T-cell (primary cell): ENCODE measurements around the gene DNAJC5. TPM values are rescaled to one million over a fixed set of nuclear protein-coding genes. Genes with fewer than 3 reads are reported as not detected.

Source experiments
- ATAC-seq, 4 experiments: fragments of 200-7000 bp in 3 of 4; fragments of 150-1000 bp in 1 of 4; cut with Tn5 transposase; replicated peaks in 1 of 4; 1 replicate in 3 of 4; 2 replicates in 1 of 4; pipeline ENCODE4 v1.10.0; 2021; ENCODE audit warnings: moderate library complexity in 3 of 4, mild to moderate bottlenecking in 2 of 4, moderate number of reproducible peaks in 1 of 4
- CTCF ChIA-PET, 2 donors: fragments of 300-600 bp; sonication (Branson Sonifier 250); formaldehyde crosslinking; loops; one replicate each; lab custom pipeline; 2022; ENCODE audit warnings: antibody characterized with exemption in 2 of 2; lab: Charles Lee
- POLR2A ChIA-PET, 2 donors: fragments of 300-600 bp; sonication (Branson Sonifier 250); formaldehyde crosslinking; loops; one replicate each; lab custom pipeline; 2022; ENCODE audit warnings: antibody characterized with exemption in 2 of 2; lab: Charles Lee
- DNase-seq, 35 experiments: peaks; one replicate each; pipeline versions ENCODE4 v3.0.0 to v3.0.0-alpha.2; 2013 to 2023
- H3K27ac ChIP-seq: one replicate; pipeline ENCODE4 v1.5.1; 2013; ENCODE audit warnings: low read length
- H3K27me3 ChIP-seq, 2 experiments: replicated peaks in 1 of 2; 1 replicate in 1 of 2; 2 replicates in 1 of 2; pipeline versions ENCODE4 v1.6.1 to v1.7.0; 2013; ENCODE audit warnings: low read length in 1 of 2, mixed read lengths in 1 of 2; ENCODE audit not compliant: control insufficient read depth in 2 of 2, insufficient read depth in 2 of 2; ENCODE audit errors: extremely low read depth in 1 of 2
- H3K36me3 ChIP-seq, 2 donors: 1 replicate in 1 of 2; 2 replicates in 1 of 2; pipeline versions ENCODE4 v1.6.1 to v1.7.0; 2013; ENCODE audit warnings: low read length in 1 of 2; ENCODE audit not compliant: control insufficient read depth in 2 of 2, insufficient read depth in 1 of 2; ENCODE audit errors: extremely low read depth in 1 of 2
- H3K4me1 ChIP-seq, 2 experiments: 1 replicate in 1 of 2; 2 replicates in 1 of 2; pipeline versions ENCODE4 v1.6.1 to v1.7.0; 2013; ENCODE audit warnings: low read length in 2 of 2, mixed read lengths in 1 of 2; ENCODE audit not compliant: insufficient read depth in 2 of 2, control insufficient read depth in 1 of 2; ENCODE audit errors: extremely low read depth in 1 of 2
- H3K4me3 ChIP-seq, 2 donors: 1 replicate in 1 of 2; 2 replicates in 1 of 2; pipeline versions ENCODE4 v1.5.1 to v1.7.0; 2013; ENCODE audit warnings: mild to moderate bottlenecking in 2 of 2, low read length in 1 of 2, moderate library complexity in 1 of 2; ENCODE audit not compliant: control insufficient read depth in 1 of 2; ENCODE audit errors: extremely low read depth in 1 of 2
- H3K9me3 ChIP-seq: 2 replicates; pipeline ENCODE4 v1.7.0; 2013
- H3K27ac Mint-ChIP-seq, 2 donors: one replicate each; pipeline ENCODE4 v1.8.0; 2020 to 2021; ENCODE audit warnings: mild to moderate bottlenecking in 2 of 2, mixed read lengths in 2 of 2
- H3K27me3 Mint-ChIP-seq, 2 donors: one replicate each; pipeline ENCODE4 v1.8.0; 2021 to 2022; ENCODE audit warnings: mixed read lengths in 2 of 2
- H3K36me3 Mint-ChIP-seq: one replicate; pipeline ENCODE4 v1.8.0; 2021; ENCODE audit warnings: mixed read lengths
- H3K4me1 Mint-ChIP-seq, 3 donors: one replicate each; pipeline ENCODE4 v1.8.0; 2020 to 2022; ENCODE audit warnings: mixed read lengths in 3 of 3, mild to moderate bottlenecking in 1 of 3
- H3K4me3 Mint-ChIP-seq, 3 donors: one replicate each; pipeline ENCODE4 v1.8.0; 2020 to 2022; ENCODE audit warnings: mild to moderate bottlenecking in 3 of 3, mixed read lengths in 3 of 3, moderate library complexity in 3 of 3
- H3K9me3 Mint-ChIP-seq, 3 donors: one replicate each; pipeline ENCODE4 v1.8.0; 2020 to 2022; ENCODE audit warnings: mixed read lengths in 3 of 3
- WGBS: methylation state at CpG from one replicate; pipeline ENCODE4 v1.1.5; 2013; ENCODE audit warnings: missing lambda C conversion rate; ENCODE audit not compliant: insufficient coverage; 5-methylcytosine and 5-hydroxymethylcytosine counted together
- total RNA-seq, 35 experiments: library from RNA in 6 of 35; stranded (reverse) in 6 of 35; fragments of 120-200 nt in 1 of 35; gene quantifications; one replicate each; pipeline versions ENCODE4 v1.2.1 to v1.2.4 and lab custom pipeline; 2013 to 2026

Gene DNAJC5
- total RNA-seq, 5 donors from 2014 or later (not counting 1 experiment from before 2014, with no cell fraction given), result 35.4 to 63.7 (median 54.9) TPM

GRCh38 chr20:63944078-63944941 is 49.4 kb downstream of the DNAJC5 start:
- no peaks in the 10 kb centered on the region for H3K9me3 ChIP-seq
- no peaks in the 10 kb centered on the region for H3K27me3 Mint-ChIP-seq
- no peak overlapping the region for H3K4me3 ChIP-seq
- no peaks in the 10 kb centered on the region for H3K27me3 ChIP-seq
- H3K4me3 Mint-ChIP-seq, result no peak overlapping the region
- CTCF ChIA-PET, result no interaction called here
- peaks cover 12 to 50% of the 10 kb centered on the region in 2 donors for H3K36me3 ChIP-seq
- no peak overlapping the region for H3K27ac ChIP-seq
- no peak overlapping the region for H3K27ac Mint-ChIP-seq
- 94% methylated on average over 31 of the region's 35 CpGs for WGBS
- peaks cover 16 to 57% of the 10 kb centered on the region in 2 experiments for H3K4me1 ChIP-seq
- ATAC-seq, result no peak
- H3K36me3 Mint-ChIP-seq, result peaks cover 11% of the 10 kb centered on the region
- no peaks in the 10 kb centered on the region for H3K9me3 Mint-ChIP-seq
- H3K4me1 Mint-ChIP-seq, result peaks cover 38 to 51% (median 42%) of the 10 kb centered on the region in 3 donors
- POLR2A ChIA-PET, result no interaction called here
- DNase-seq, result no peak

GRCh38 chr20:63945031-63945658 is 50.2 kb downstream of the DNAJC5 start:
- H3K4me1 ChIP-seq, result peaks cover 19 to 61% of the 10 kb centered on the region in 2 experiments
- ChIA-PET CTCF (no interaction called here), POLR2A (no interaction called here)
- Mint-ChIP-seq H3K4me1 (peaks cover 46 to 59% (median 50%) of the 10 kb centered on the region in 3 donors), H3K4me3 (no peak overlapping the region), H3K9me3 (no peaks in the 10 kb centered on the region), H3K27me3 (no peaks in the 10 kb centered on the region), H3K36me3 (peaks cover 11% of the 10 kb centered on the region), H3K27ac (no peak overlapping the region)
- H3K36me3 ChIP-seq, result peaks cover 12 to 44% of the 10 kb centered on the region in 2 donors
- no peaks in the 10 kb centered on the region for H3K27me3 ChIP-seq
- ATAC-seq, result no peak
- no peaks in the 10 kb centered on the region for H3K9me3 ChIP-seq
- 96% methylated on average over 15 of the region's 17 CpGs for WGBS
- no peak overlapping the region for H3K27ac ChIP-seq
- no peak for DNase-seq
- H3K4me3 ChIP-seq, result no peak overlapping the region

GRCh38 chr20:63945921-63946920 is 51.3 kb downstream of the DNAJC5 start:
- Mint-ChIP-seq H3K4me3 (peak overlapping the region in 1 of 3 donors; percentile 84), H3K36me3 (peaks cover 11% of the 10 kb centered on the region), H3K9me3 (no peaks in the 10 kb centered on the region), H3K27ac (peak overlapping the region in 1 of 2 donors; percentile 93), H3K27me3 (no peaks in the 10 kb centered on the region), H3K4me1 (peaks cover 45 to 61% (median 46%) of the 10 kb centered on the region in 3 donors)
- Histone ChIP-seq H3K4me1 (peaks cover 19 to 58% of the 10 kb centered on the region in 2 experiments), H3K4me3 (no peak overlapping the region), H3K36me3 (peaks cover 9 to 33% of the 10 kb centered on the region in 2 donors), H3K27ac (no peak overlapping the region), H3K27me3 (no peaks in the 10 kb centered on the region), H3K9me3 (no peaks in the 10 kb centered on the region)
- CTCF ChIA-PET, result no interaction called here
- POLR2A ChIA-PET, result interaction anchor here in 1 of 2 donors (0.7 kb wide), 1 partner anchor 20 kb away, joined by 4 read pairs; no protein-coding TSS in a partner anchor
- DNase-seq, result no peak
- no peak for ATAC-seq
- WGBS, result 96% methylated on average over 32 of the region's 39 CpGs

GRCh38 chr20:63946986-63947637 is 52.2 kb downstream of the DNAJC5 start:
- DNase-seq (no peak), ATAC-seq (no peak)
- Histone ChIP-seq H3K9me3 (no peaks in the 10 kb centered on the region), H3K27me3 (no peaks in the 10 kb centered on the region), H3K27ac (no peak overlapping the region), H3K36me3 (peaks cover 8 to 36% of the 10 kb centered on the region in 2 donors), H3K4me1 (peaks cover 19 to 57% of the 10 kb centered on the region in 2 experiments), H3K4me3 (no peak overlapping the region)
- Mint-ChIP-seq H3K36me3 (peaks cover 11% of the 10 kb centered on the region), H3K4me3 (peak overlapping the region; percentile 43 to 84 (median 63)), H3K9me3 (no peaks in the 10 kb centered on the region), H3K27me3 (no peaks in the 10 kb centered on the region), H3K4me1 (peaks cover 39 to 60% (median 42%) of the 10 kb centered on the region in 3 donors), H3K27ac (peak overlapping the region; percentile 89 to 93)
- 89% methylated on average over 13 of the region's 15 CpGs for WGBS
- CTCF ChIA-PET, result no interaction called here
- POLR2A ChIA-PET, result interaction anchor here in 1 of 2 donors (0.7 kb wide), 1 partner anchor 21 kb away, joined by 4 read pairs; no protein-coding TSS in a partner anchor

- Histone ChIP-seq H3K4me1 (peaks cover 17 to 55% of the 10 kb centered on the region in 2 experiments), H3K27me3 (no peaks in the 10 kb centered on the region), H3K27ac (no peak overlapping the region), H3K9me3 (no peaks in the 10 kb centered on the region), H3K4me3 (peak overlapping the region; percentile 41 to 73), H3K36me3 (peaks cover 8 to 31% of the 10 kb centered on the region in 2 donors)
- H3K27ac Mint-ChIP-seq, result peak overlapping the region; percentile 89 to 93
- WGBS, result 18% methylated on average over 27 of the region's 27 CpGs
- H3K4me1 Mint-ChIP-seq, result peaks cover 36 to 62% (median 43%) of the 10 kb centered on the region in 3 donors
- no peaks in the 10 kb centered on the region for H3K9me3 Mint-ChIP-seq
- peak; percentile 35 to 53 (median 46) for ATAC-seq
- ChIA-PET POLR2A (no interaction called here), CTCF (no interaction called here)
- H3K27me3 Mint-ChIP-seq, result no peaks in the 10 kb centered on the region
- H3K4me3 Mint-ChIP-seq, result peak overlapping the region; percentile 76 to 84 (median 84)
- DNase-seq, result peak in 21 of 35 experiments; percentile 23 to 60 (median 33)
- peaks cover 8% of the 10 kb centered on the region for H3K36me3 Mint-ChIP-seq
These were observed 52.9 kb downstream of the DNAJC5 start for GRCh38 chr20:63947638-63948456.
